ENCODE measurements around the gene RADIL.
"Not testable (repeated sequence)": the region's sequence is repeated elsewhere in the genome, so short reads cannot be mapped to it uniquely, and the experiment has no call there.

RADIL gene

GRCh38 chr7:4800926-4801838, 82.3 kb downstream of the RADIL start:
- no peaks in the 10 kb centered on the region for H3K4me1 ChIP-seq (ENCODE audit: control insufficient read depth in 2 of 2, insufficient read depth in 2 of 2, low read length in 2 of 2)
- H3K27me3 ChIP-seq (ENCODE audit: control insufficient read depth in 2 of 2, insufficient read depth in 2 of 2, low read length in 2 of 2): no peaks in the 10 kb centered on the region
- no peak overlapping the region for H3K27ac ChIP-seq (ENCODE audit: low read depth in 2 of 2, low read length in 2 of 2)
- H3K4me3 ChIP-seq (ENCODE audit: low read length in 2 of 2): no peak overlapping the region
- H3K9me3 ChIP-seq (ENCODE audit: control insufficient read depth in 2 of 2, low read length in 2 of 2): no peaks in the 10 kb centered on the region
- H3K9ac ChIP-seq (ENCODE audit: low read depth in 1 of 2, low read length in 2 of 2): no peak overlapping the region
- no peaks in the 10 kb centered on the region for H3K36me3 ChIP-seq (ENCODE audit: control insufficient read depth in 2 of 2, insufficient read depth in 2 of 2, low read length in 2 of 2)

GRCh38 chr7:4800487-4800886, 83.0 kb downstream of the RADIL start:
- Histone ChIP-seq H3K9ac (ENCODE audit: low read depth in 1 of 2, low read length in 2 of 2) (no peak overlapping the region), H3K4me3 (ENCODE audit: low read length in 2 of 2) (no peak overlapping the region), H3K36me3 (ENCODE audit: control insufficient read depth in 2 of 2, insufficient read depth in 2 of 2, low read length in 2 of 2) (no peaks in the 10 kb centered on the region), H3K4me1 (ENCODE audit: control insufficient read depth in 2 of 2, insufficient read depth in 2 of 2, low read length in 2 of 2) (no peaks in the 10 kb centered on the region), H3K27me3 (ENCODE audit: control insufficient read depth in 2 of 2, insufficient read depth in 2 of 2, low read length in 2 of 2) (no peaks in the 10 kb centered on the region), H3K27ac (ENCODE audit: low read depth in 2 of 2, low read length in 2 of 2) (no peak overlapping the region), H3K9me3 (ENCODE audit: control insufficient read depth in 2 of 2, low read length in 2 of 2) (no peaks in the 10 kb centered on the region)

GRCh38 chr7:4799508-4800268, 83.8 kb downstream of the RADIL start:
- Histone ChIP-seq H3K27me3 (ENCODE audit: control insufficient read depth in 2 of 2, insufficient read depth in 2 of 2, low read length in 2 of 2) (no peaks in the 10 kb centered on the region), H3K4me1 (ENCODE audit: control insufficient read depth in 2 of 2, insufficient read depth in 2 of 2, low read length in 2 of 2) (no peaks in the 10 kb centered on the region), H3K9ac (ENCODE audit: low read depth in 1 of 2, low read length in 2 of 2) (no peak overlapping the region), H3K36me3 (ENCODE audit: control insufficient read depth in 2 of 2, insufficient read depth in 2 of 2, low read length in 2 of 2) (no peaks in the 10 kb centered on the region), H3K4me3 (ENCODE audit: low read length in 2 of 2) (no peak overlapping the region), H3K27ac (ENCODE audit: low read depth in 2 of 2, low read length in 2 of 2) (no peak overlapping the region), H3K9me3 (ENCODE audit: control insufficient read depth in 2 of 2, low read length in 2 of 2) (no peaks in the 10 kb centered on the region)

GRCh38 chr7:4798706-4799235, 84.7 kb downstream of the RADIL start:
- no peaks in the 10 kb centered on the region for H3K4me1 ChIP-seq (ENCODE audit: control insufficient read depth in 2 of 2, insufficient read depth in 2 of 2, low read length in 2 of 2)
- no peaks in the 10 kb centered on the region for H3K27me3 ChIP-seq (ENCODE audit: control insufficient read depth in 2 of 2, insufficient read depth in 2 of 2, low read length in 2 of 2)
- no peaks in the 10 kb centered on the region for H3K9me3 ChIP-seq (ENCODE audit: control insufficient read depth in 2 of 2, low read length in 2 of 2)
- H3K36me3 ChIP-seq (ENCODE audit: control insufficient read depth in 2 of 2, insufficient read depth in 2 of 2, low read length in 2 of 2): no peaks in the 10 kb centered on the region
- no peak overlapping the region for H3K4me3 ChIP-seq (ENCODE audit: low read length in 2 of 2)
- H3K9ac ChIP-seq (ENCODE audit: low read depth in 1 of 2, low read length in 2 of 2): no peak overlapping the region
- H3K27ac ChIP-seq (ENCODE audit: low read depth in 2 of 2, low read length in 2 of 2): no peak overlapping the region

GRCh38 chr7:4797858-4798705, 85.4 kb downstream of the RADIL start:
- Histone ChIP-seq H3K36me3 (ENCODE audit: control insufficient read depth in 2 of 2, insufficient read depth in 2 of 2, low read length in 2 of 2) (no peaks in the 10 kb centered on the region), H3K27ac (ENCODE audit: low read depth in 2 of 2, low read length in 2 of 2) (no peak overlapping the region), H3K4me3 (ENCODE audit: low read length in 2 of 2) (no peak overlapping the region), H3K9ac (ENCODE audit: low read depth in 1 of 2, low read length in 2 of 2) (no peak overlapping the region), H3K4me1 (ENCODE audit: control insufficient read depth in 2 of 2, insufficient read depth in 2 of 2, low read length in 2 of 2) (no peaks in the 10 kb centered on the region), H3K9me3 (ENCODE audit: control insufficient read depth in 2 of 2, low read length in 2 of 2) (no peaks in the 10 kb centered on the region), H3K27me3 (ENCODE audit: control insufficient read depth in 2 of 2, insufficient read depth in 2 of 2, low read length in 2 of 2) (no peaks in the 10 kb centered on the region)

- Histone ChIP-seq H3K27ac (ENCODE audit: low read depth in 2 of 2, low read length in 2 of 2) (no peak overlapping the region), H3K4me3 (ENCODE audit: low read length in 2 of 2) (no peak overlapping the region), H3K4me1 (ENCODE audit: control insufficient read depth in 2 of 2, insufficient read depth in 2 of 2, low read length in 2 of 2) (peaks cover 3 to 5% of the 10 kb centered on the region in 2 donors), H3K9ac (ENCODE audit: low read depth in 1 of 2, low read length in 2 of 2) (no peak overlapping the region), H3K36me3 (ENCODE audit: control insufficient read depth in 2 of 2, insufficient read depth in 2 of 2, low read length in 2 of 2) (peaks cover under 1 to 3% of the 10 kb centered on the region in 2 donors), H3K27me3 (ENCODE audit: control insufficient read depth in 2 of 2, insufficient read depth in 2 of 2, low read length in 2 of 2) (no peaks in the 10 kb centered on the region), H3K9me3 (ENCODE audit: control insufficient read depth in 2 of 2, low read length in 2 of 2) (no peaks in the 10 kb centered on the region)
Measured at GRCh38 chr7:4796453-4796852, 87.1 kb downstream of the RADIL start.

GRCh38 chr7:4794591-4795350, 88.7 kb downstream of the RADIL start:
- no peaks in the 10 kb centered on the region for H3K27me3 ChIP-seq (ENCODE audit: control insufficient read depth in 2 of 2, insufficient read depth in 2 of 2, low read length in 2 of 2)
- no peaks in the 10 kb centered on the region for H3K9me3 ChIP-seq (ENCODE audit: control insufficient read depth in 2 of 2, low read length in 2 of 2)
- peaks cover 8 to 11% of the 10 kb centered on the region in 2 donors for H3K36me3 ChIP-seq (ENCODE audit: control insufficient read depth in 2 of 2, insufficient read depth in 2 of 2, low read length in 2 of 2)
- H3K4me1 ChIP-seq (ENCODE audit: control insufficient read depth in 2 of 2, insufficient read depth in 2 of 2, low read length in 2 of 2): peaks cover 3 to 5% of the 10 kb centered on the region in 2 donors
- no peak overlapping the region for H3K4me3 ChIP-seq (ENCODE audit: low read length in 2 of 2)
- H3K9ac ChIP-seq (ENCODE audit: low read depth in 1 of 2, low read length in 2 of 2): no peak overlapping the region
- no peak overlapping the region for H3K27ac ChIP-seq (ENCODE audit: low read depth in 2 of 2, low read length in 2 of 2)

- H3K27ac ChIP-seq (ENCODE audit: low read depth in 2 of 2, low read length in 2 of 2); H3K27me3 ChIP-seq (ENCODE audit: control insufficient read depth in 2 of 2, insufficient read depth in 2 of 2, low read length in 2 of 2); H3K9me3 ChIP-seq (ENCODE audit: control insufficient read depth in 2 of 2, low read length in 2 of 2); H3K9ac ChIP-seq (ENCODE audit: low read depth in 1 of 2, low read length in 2 of 2); H3K4me3 ChIP-seq (ENCODE audit: low read length in 2 of 2); H3K4me1 ChIP-seq (ENCODE audit: control insufficient read depth in 2 of 2, insufficient read depth in 2 of 2, low read length in 2 of 2): not testable (repeated sequence)
- H3K36me3 ChIP-seq (ENCODE audit: control insufficient read depth in 2 of 2, insufficient read depth in 2 of 2, low read length in 2 of 2): peaks cover 8 to 14% of the 10 kb centered on the region in 2 donors
Measured at GRCh38 chr7:4794171-4794570, 89.3 kb downstream of the RADIL start.

GRCh38 chr7:4793385-4793993, 90.0 kb downstream of the RADIL start:
- not testable (repeated sequence) for H3K9me3 ChIP-seq (ENCODE audit: control insufficient read depth in 2 of 2, low read length in 2 of 2); H3K4me3 ChIP-seq (ENCODE audit: low read length in 2 of 2); H3K4me1 ChIP-seq (ENCODE audit: control insufficient read depth in 2 of 2, insufficient read depth in 2 of 2, low read length in 2 of 2); H3K27me3 ChIP-seq (ENCODE audit: control insufficient read depth in 2 of 2, insufficient read depth in 2 of 2, low read length in 2 of 2); H3K9ac ChIP-seq (ENCODE audit: low read depth in 1 of 2, low read length in 2 of 2); H3K27ac ChIP-seq (ENCODE audit: low read depth in 2 of 2, low read length in 2 of 2)
- peaks cover 12 to 19% of the 10 kb centered on the region in 2 donors for H3K36me3 ChIP-seq (ENCODE audit: control insufficient read depth in 2 of 2, insufficient read depth in 2 of 2, low read length in 2 of 2)

Measured in mucosa of rectum (tissue), 2 donors.